Suprapubic skin (tissue), 4 donors: Measurements from ENCODE around the gene SLC26A8.

Experiments
- EP300 ChIP-seq: sonication (generic); formaldehyde crosslinking; IDR thresholded peaks from one replicate; pipeline ENCODE4 v1.6.1; 2017; ENCODE audit warnings: antibody characterized with exemption
- POLR2A ChIP-seq, 2 donors: fragments of 450-650 bp; IDR thresholded peaks; one replicate each; pipeline ENCODE4 v1.6.1; 2017; ENCODE audit warnings: antibody characterized with exemption in 2 of 2, mild to moderate bottlenecking in 2 of 2, moderate library complexity in 2 of 2
- POLR2AphosphoS5 ChIP-seq, 3 donors: sonication (generic); formaldehyde crosslinking; IDR thresholded peaks; one replicate each; pipeline ENCODE4 v1.6.1; 2017; ENCODE audit warnings: antibody characterized with exemption in 3 of 3
- TF ChIP-seq, protein P1 (sequence below), 2 donors: fragments of 200-600 bp in 1 of 2; fragments of 450-650 bp in 1 of 2; sonication (generic) in 1 of 2; IDR thresholded peaks; one replicate each; pipeline ENCODE4 v1.5.1; 2016 to 2019; ENCODE audit warnings: antibody characterized with exemption in 2 of 2, mild to moderate bottlenecking in 1 of 2, moderate library complexity in 1 of 2

DNA sequence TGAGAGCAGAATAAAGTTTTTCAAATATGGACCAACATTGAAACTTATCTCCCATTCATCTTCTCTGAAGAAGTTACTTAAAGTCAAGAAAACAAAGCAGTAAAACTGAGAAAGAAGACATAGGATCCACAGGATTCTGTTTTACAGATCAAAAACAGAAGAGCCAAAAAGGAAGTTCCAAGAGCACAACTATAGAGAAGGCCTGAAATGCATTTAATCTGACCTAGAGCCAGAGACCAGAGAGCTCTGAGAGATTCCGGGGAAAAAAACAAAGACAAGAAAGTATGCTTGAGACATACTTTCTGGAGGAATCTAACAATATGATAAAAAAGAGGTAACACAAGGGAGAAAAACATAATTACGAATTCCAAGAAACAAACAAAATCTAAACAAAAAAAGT, 129.7 kb downstream of the SLC26A8 start:
- TF ChIP-seq POLR2AphosphoS5 (IDR thresholded peaks at IDR 0.05) = no peak
- no peak for TF ChIP-seq POLR2A (IDR thresholded peaks at IDR 0.05)
- TF ChIP-seq, protein P1, sequence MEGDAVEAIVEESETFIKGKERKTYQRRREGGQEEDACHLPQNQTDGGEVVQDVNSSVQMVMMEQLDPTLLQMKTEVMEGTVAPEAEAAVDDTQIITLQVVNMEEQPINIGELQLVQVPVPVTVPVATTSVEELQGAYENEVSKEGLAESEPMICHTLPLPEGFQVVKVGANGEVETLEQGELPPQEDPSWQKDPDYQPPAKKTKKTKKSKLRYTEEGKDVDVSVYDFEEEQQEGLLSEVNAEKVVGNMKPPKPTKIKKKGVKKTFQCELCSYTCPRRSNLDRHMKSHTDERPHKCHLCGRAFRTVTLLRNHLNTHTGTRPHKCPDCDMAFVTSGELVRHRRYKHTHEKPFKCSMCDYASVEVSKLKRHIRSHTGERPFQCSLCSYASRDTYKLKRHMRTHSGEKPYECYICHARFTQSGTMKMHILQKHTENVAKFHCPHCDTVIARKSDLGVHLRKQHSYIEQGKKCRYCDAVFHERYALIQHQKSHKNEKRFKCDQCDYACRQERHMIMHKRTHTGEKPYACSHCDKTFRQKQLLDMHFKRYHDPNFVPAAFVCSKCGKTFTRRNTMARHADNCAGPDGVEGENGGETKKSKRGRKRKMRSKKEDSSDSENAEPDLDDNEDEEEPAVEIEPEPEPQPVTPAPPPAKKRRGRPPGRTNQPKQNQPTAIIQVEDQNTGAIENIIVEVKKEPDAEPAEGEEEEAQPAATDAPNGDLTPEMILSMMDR (IDR thresholded peaks at IDR 0.05) = no peak
- TF ChIP-seq EP300 = no peak
